ENCODE results near the gene SCG3.
"Not testable (repeated sequence)": the region's sequence is repeated elsewhere in the genome, so short reads cannot be mapped to it uniquely, and the experiment has no call there.

Gene SCG3

GRCh38 chr15:51642696-51643095, 38.6 kb upstream of the SCG3 start:
- no peaks in the 10 kb centered on the region for H3F3A ChIP-seq (ENCODE audit: low read depth)
- H3K9me2 ChIP-seq (replicated peaks; ENCODE audit: low read depth, low read length), result no peaks in the 10 kb centered on the region
- no peaks in the 10 kb centered on the region for H3K27me3 ChIP-seq (ENCODE audit: insufficient read depth, low read length, poor library complexity, severe bottlenecking)
- no peak overlapping the region for H3K9ac ChIP-seq (ENCODE audit: low read depth, low read length, poor library complexity, severe bottlenecking)
- H3K36me3 ChIP-seq (ENCODE audit: insufficient read depth, low read length), result no peaks in the 10 kb centered on the region
- H3K79me2 ChIP-seq (ENCODE audit: insufficient read depth, low read length), result no peaks in the 10 kb centered on the region
- no peaks in the 10 kb centered on the region for H3K9me3 ChIP-seq (ENCODE audit: insufficient read depth, low read depth, low read length)
- peaks cover 9% of the 10 kb centered on the region for H3K4me1 ChIP-seq (ENCODE audit: insufficient read depth, low read length, poor library complexity, severe bottlenecking)
- no peak overlapping the region for H2AFZ ChIP-seq (ENCODE audit: low read length)
- no peak overlapping the region for H3K4me3 ChIP-seq (ENCODE audit: low read length, poor library complexity, severe bottlenecking)
- no peaks in the 10 kb centered on the region for H4K20me1 ChIP-seq (ENCODE audit: insufficient read depth, low read length, poor library complexity, severe bottlenecking)
- no peak overlapping the region for H3K4me2 ChIP-seq (ENCODE audit: low read depth, low read length, poor library complexity, severe bottlenecking)
- TF ChIP-seq CTCF (conservative IDR thresholded peaks at IDR 0.05; ENCODE audit: low read length) (no peak), EZH2phosphoT487 (IDR thresholded peaks at IDR 0.05; ENCODE audit: borderline replicate concordance) (no peak)

GRCh38 chr15:51647128-51647562, 34.2 kb upstream of the SCG3 start:
- H2AFZ ChIP-seq (ENCODE audit: low read length), result 0 out of 2 replicates have a peak overlapping the region, but pooled peaks have one; percentile 7
- no peak overlapping the region for H3K4me3 ChIP-seq (ENCODE audit: low read length, poor library complexity, severe bottlenecking)

GRCh38 chr15:51648101-51648500, 33.2 kb upstream of the SCG3 start:
- H3F3A ChIP-seq (ENCODE audit: low read depth); H4K20me1 ChIP-seq (ENCODE audit: insufficient read depth, low read length, poor library complexity, severe bottlenecking); H3K27me3 ChIP-seq (ENCODE audit: insufficient read depth, low read length, poor library complexity, severe bottlenecking); H3K9me3 ChIP-seq (ENCODE audit: insufficient read depth, low read depth, low read length); H3K4me3 ChIP-seq (ENCODE audit: low read length, poor library complexity, severe bottlenecking); H2AFZ ChIP-seq (ENCODE audit: low read length); H3K79me2 ChIP-seq (ENCODE audit: insufficient read depth, low read length); H3K9me2 ChIP-seq (replicated peaks; ENCODE audit: low read depth, low read length); H3K4me2 ChIP-seq (ENCODE audit: low read depth, low read length, poor library complexity, severe bottlenecking); H3K9ac ChIP-seq (ENCODE audit: low read depth, low read length, poor library complexity, severe bottlenecking); H3K36me3 ChIP-seq (ENCODE audit: insufficient read depth, low read length); H3K4me1 ChIP-seq (ENCODE audit: insufficient read depth, low read length, poor library complexity, severe bottlenecking): not testable (repeated sequence)

More at GRCh38 chr15:51647128-51647562, 34.2 kb upstream of the SCG3 start:
- Histone ChIP-seq H3K9me3 (ENCODE audit: insufficient read depth, low read depth, low read length) (no peaks in the 10 kb centered on the region), H3K4me2 (ENCODE audit: low read depth, low read length, poor library complexity, severe bottlenecking) (peak overlapping the region; percentile 3), H3F3A (ENCODE audit: low read depth) (no peaks in the 10 kb centered on the region), H3K36me3 (ENCODE audit: insufficient read depth, low read length) (no peaks in the 10 kb centered on the region), H3K79me2 (ENCODE audit: insufficient read depth, low read length) (no peaks in the 10 kb centered on the region), H3K27me3 (ENCODE audit: insufficient read depth, low read length, poor library complexity, severe bottlenecking) (no peaks in the 10 kb centered on the region), H3K9ac (ENCODE audit: low read depth, low read length, poor library complexity, severe bottlenecking) (no peak overlapping the region), H4K20me1 (ENCODE audit: insufficient read depth, low read length, poor library complexity, severe bottlenecking) (no peaks in the 10 kb centered on the region), H3K9me2 (replicated peaks; ENCODE audit: low read depth, low read length) (no peaks in the 10 kb centered on the region), H3K4me1 (ENCODE audit: insufficient read depth, low read length, poor library complexity, severe bottlenecking) (peaks cover 9% of the 10 kb centered on the region)
- TF ChIP-seq EZH2phosphoT487 (IDR thresholded peaks at IDR 0.05; ENCODE audit: borderline replicate concordance), result no peak
- TF ChIP-seq CTCF (conservative IDR thresholded peaks at IDR 0.05; ENCODE audit: low read length), result no peak

GRCh38 chr15:51648643-51649042, 32.7 kb upstream of the SCG3 start:
- not testable (repeated sequence) for H3K36me3 ChIP-seq (ENCODE audit: insufficient read depth, low read length); H3K4me2 ChIP-seq (ENCODE audit: low read depth, low read length, poor library complexity, severe bottlenecking); H3K27me3 ChIP-seq (ENCODE audit: insufficient read depth, low read length, poor library complexity, severe bottlenecking); H3K4me1 ChIP-seq (ENCODE audit: insufficient read depth, low read length, poor library complexity, severe bottlenecking); H3K9ac ChIP-seq (ENCODE audit: low read depth, low read length, poor library complexity, severe bottlenecking); H2AFZ ChIP-seq (ENCODE audit: low read length); H3K9me2 ChIP-seq (replicated peaks; ENCODE audit: low read depth, low read length); H3K79me2 ChIP-seq (ENCODE audit: insufficient read depth, low read length); H3K9me3 ChIP-seq (ENCODE audit: insufficient read depth, low read depth, low read length); H3K4me3 ChIP-seq (ENCODE audit: low read length, poor library complexity, severe bottlenecking); H3F3A ChIP-seq (ENCODE audit: low read depth); H4K20me1 ChIP-seq (ENCODE audit: insufficient read depth, low read length, poor library complexity, severe bottlenecking)

Measured in Loucy (cell line).